K562 (cell line): ENCODE measurements around the gene IMPDH2. TPM values are rescaled to one million over a fixed set of nuclear protein-coding genes. Genes with fewer than 3 reads are reported as not detected.

Experiments used
- CCNT2 ChIP-seq: IDR thresholded peaks from 2 replicates; pipeline ENCODE4 v1.6.1; 2011; ENCODE audit warnings: borderline replicate concordance, low read depth, mild to moderate bottlenecking, moderate library complexity, mixed read lengths, low read length; ENCODE audit not compliant: insufficient read length; ENCODE audit errors: extremely low read depth
- PATZ1 ChIP-seq: fragments of 250-450 bp; sonication (Bioruptor Pico); IDR thresholded peaks from 2 replicates; pipeline ENCODE4 v1.5.0; 2020; ENCODE audit warnings: mild to moderate bottlenecking, borderline replicate concordance
- ZBTB26 ChIP-seq: fragments of 450-650 bp; formaldehyde crosslinking; IDR thresholded peaks from 2 replicates; pipeline ENCODE4 v1.4.0; 2022; ENCODE audit warnings: missing genetic modification characterization
- ZBTB34 ChIP-seq: fragments of 250-450 bp; sonication (Bioruptor Pico); IDR thresholded peaks from 2 replicates; pipeline ENCODE4 v1.8.0; 2021; ENCODE audit warnings: mild to moderate bottlenecking, moderate library complexity
- ZNF239 ChIP-seq: fragments of 250-450 bp; sonication (Bioruptor Pico); IDR thresholded peaks from 2 replicates; pipeline ENCODE4 v1.4.0; 2020; ENCODE audit warnings: mild to moderate bottlenecking
- polyA plus RNA-seq, 8 experiments: library from polyadenylated mRNA; depleted of rRNA in 4 of 8; stranded (reverse) in 5 of 8; unstranded in 3 of 8; fragments of >200 nt; fragmentation: Nextera tagmentation in 2 of 8; fragmentation: Illumina TruSeq in 1 of 8; extraction: Ambion mirVana in 2 of 8; extraction: Trizol in 1 of 8; gene quantifications; 2 replicates each; pipeline versions ENCODE4 v1.2.1 to v1.2.3, GENCODE V29; 2011 to 2014; ENCODE audit warnings: inconsistent platforms in 1 of 8, missing spikeins in 1 of 8
- total RNA-seq, 7 experiments: library from RNA; depleted of rRNA in 6 of 7; stranded (reverse); fragments of >200 nt in 6 of 7; fragmentation: Illumina TruSeq in 2 of 7; extraction: Trizol in 2 of 7; gene quantifications; 2 replicates each; pipeline versions ENCODE4 v1.2.1 to v1.2.3, GENCODE V29; 2011 to 2021; ENCODE audit warnings: low replicate concordance in 1 of 7

Gene IMPDH2
- total and polyA plus RNA-seq, 9 of the 15 experiments (the other 6 are each of a cell fraction or from before 2014, with no cell fraction given), result 318 to 507 (median 366) TPM

GRCh38 chr3:49025005-49025792, 4.0 kb downstream of the IMPDH2 start (continued):
- TF ChIP-seq ZBTB34, result no peak
- 0 out of 2 replicates have a peak, but pooled peaks have one; percentile 5 for TF ChIP-seq ZBTB26 (CRISPR knock-in tag)
- TF ChIP-seq PATZ1 (CRISPR knock-in tag), result no peak
- peak; percentile 26 for TF ChIP-seq CCNT2
- TF ChIP-seq ZNF239 (CRISPR knock-in tag), result no peak
